Measurements from ENCODE around the gene C16orf92.

DNA sequence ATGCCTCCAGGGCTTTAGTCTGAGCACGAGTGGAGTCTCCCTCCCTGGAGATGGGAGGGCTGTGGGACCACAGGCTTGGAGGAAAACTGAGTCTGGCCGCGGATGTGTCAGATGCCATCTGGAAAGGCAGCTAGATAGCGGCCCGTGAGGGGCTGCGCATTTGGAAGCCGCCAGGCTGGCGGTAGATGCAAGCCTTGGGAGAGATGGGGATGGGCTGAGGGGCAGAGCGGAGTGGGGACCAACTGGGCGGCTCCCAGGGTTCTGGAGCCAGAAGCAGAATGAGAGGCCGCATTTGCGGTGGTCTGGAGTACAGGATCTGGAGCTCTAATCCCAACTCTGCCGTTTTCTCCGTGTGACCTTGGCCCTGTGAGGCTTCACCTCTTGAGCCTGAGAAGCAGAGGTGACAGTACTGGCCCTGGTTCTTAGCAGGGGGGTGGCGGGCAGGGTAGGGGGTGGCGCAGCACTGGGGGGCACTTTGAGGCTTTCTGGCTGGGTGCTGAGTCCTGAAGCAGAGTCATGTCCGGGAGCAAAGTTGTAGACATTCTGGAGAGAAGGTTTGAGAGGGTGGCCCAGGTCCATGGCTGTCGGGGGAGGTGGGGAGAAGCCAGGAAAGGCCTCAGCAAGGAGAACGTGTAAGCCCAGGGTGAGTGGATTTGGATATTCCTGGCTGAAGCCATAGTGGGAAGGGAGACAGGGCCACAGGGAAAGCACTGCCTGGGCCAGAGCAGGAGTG is 20.2 kb upstream of the C16orf92 start:
- no peak for TF ChIP-seq CTCF (IDR thresholded peaks at IDR 0.05)
- TF ChIP-seq POLR2A (IDR thresholded peaks at IDR 0.05): no peak
